Measurements from ENCODE around the gene MS4A14. TPM values are rescaled to one million over a fixed set of nuclear protein-coding genes. Genes with fewer than 3 reads are reported as not detected.
A peak's percentile ranks its signal among the peaks of the same experiment; 100 is the strongest.

The MS4A14 gene
- polyA plus RNA-seq, 2 of the 4 experiments (the other 2 are of a cell fraction): not detected

- Histone ChIP-seq H3K27ac (no peak overlapping the region), H3K4me2 (no peak overlapping the region), H3K4me3 (no peak overlapping the region), H3K4me1 (peaks cover 7% of the 10 kb centered on the region; the same call in 1 of the 3 replicates), H3K9me3 (no peaks in the 10 kb centered on the region)
- CTCF ChIA-PET: no interaction called here
- DNase-seq (ENCODE audit: low read depth in 1 of 2, low spot score in 1 of 2): no peak
- POLR2A ChIA-PET: no interaction called here
- no peak for FAIRE-seq
- 61% methylated on average over 3 of the region's 3 CpGs for WGBS (ENCODE audit: missing lambda C conversion rate)
- TF ChIP-seq RARB (CRISPR knock-in tag; IDR thresholded peaks at IDR 0.05) (no peak), NPAS2 (CRISPR knock-in tag; IDR thresholded peaks at IDR 0.05; ENCODE audit: borderline replicate concordance) (no peak), MAX (IDR thresholded peaks at IDR 0.05) (no peak), TP53 (CRISPR knock-in tag; IDR thresholded peaks at IDR 0.05) (no peak)
- TF ChIP-seq, protein P1, sequence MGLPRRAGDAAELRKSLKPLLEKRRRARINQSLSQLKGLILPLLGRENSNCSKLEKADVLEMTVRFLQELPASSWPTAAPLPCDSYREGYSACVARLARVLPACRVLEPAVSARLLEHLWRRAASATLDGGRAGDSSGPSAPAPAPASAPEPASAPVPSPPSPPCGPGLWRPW (IDR thresholded peaks at IDR 0.05): no peak
- ATAC-seq: no peak
These were observed 20.9 kb upstream of the MS4A14 start for GRCh38 chr11:60375316-60375715.

DNA sequence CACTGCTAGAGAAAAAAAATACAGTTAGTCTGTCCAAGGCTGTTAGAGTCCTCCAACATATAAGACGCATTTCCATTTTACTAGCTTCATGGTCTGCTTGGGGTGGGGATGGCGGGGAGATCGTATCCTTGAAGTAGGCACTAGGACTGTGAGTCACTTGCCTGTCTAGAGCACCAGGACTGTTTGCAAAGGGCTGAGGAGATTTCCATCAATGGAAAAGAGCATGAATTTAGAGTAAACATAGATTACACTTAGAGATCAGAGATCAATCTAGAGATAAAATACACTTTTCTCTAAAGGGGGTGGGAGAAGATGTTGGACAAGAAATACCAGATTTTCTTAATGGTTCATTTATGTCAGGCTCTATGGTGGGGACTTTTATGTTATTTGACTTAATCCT, 19.7 kb upstream of the MS4A14 start:
- FAIRE-seq: no peak
- ATAC-seq: no peak; a peak in 1 of 6 replicates
- H3K4me2 ChIP-seq: peak overlapping the region; percentile 19; the same call in 1 of the 3 replicates
- POLR2A ChIA-PET: no interaction called here
- no peak overlapping the region for H3K4me3 ChIP-seq
- no peak for DNase-seq (ENCODE audit: low read depth in 1 of 2, low spot score in 1 of 2)
- H3K9me3 ChIP-seq: no peaks in the 10 kb centered on the region
- TF ChIP-seq RCOR1 (IDR thresholded peaks at IDR 0.05; ENCODE audit: low read depth, low read length) (no peak), MYC (IDR thresholded peaks at IDR 0.05; ENCODE audit: borderline replicate concordance, low read length) (no peak), CHD4 (IDR thresholded peaks at IDR 0.05; ENCODE audit: borderline replicate concordance) (no peak), HDAC2 (IDR thresholded peaks at IDR 0.05) (no peak), EP300 (IDR thresholded peaks at IDR 0.05) (no peak), NR3C1 (IDR thresholded peaks at IDR 0.05) (no peak), HOXB5 (CRISPR knock-in tag; IDR thresholded peaks at IDR 0.05) (no peak), FOXS1 (CRISPR knock-in tag; IDR thresholded peaks at IDR 0.05) (no peak), TP53 (CRISPR knock-in tag; IDR thresholded peaks at IDR 0.05) (no peak), EHMT2 (IDR thresholded peaks at IDR 0.05; ENCODE audit: low read depth) (no peak)
- TF ChIP-seq, protein P2, sequence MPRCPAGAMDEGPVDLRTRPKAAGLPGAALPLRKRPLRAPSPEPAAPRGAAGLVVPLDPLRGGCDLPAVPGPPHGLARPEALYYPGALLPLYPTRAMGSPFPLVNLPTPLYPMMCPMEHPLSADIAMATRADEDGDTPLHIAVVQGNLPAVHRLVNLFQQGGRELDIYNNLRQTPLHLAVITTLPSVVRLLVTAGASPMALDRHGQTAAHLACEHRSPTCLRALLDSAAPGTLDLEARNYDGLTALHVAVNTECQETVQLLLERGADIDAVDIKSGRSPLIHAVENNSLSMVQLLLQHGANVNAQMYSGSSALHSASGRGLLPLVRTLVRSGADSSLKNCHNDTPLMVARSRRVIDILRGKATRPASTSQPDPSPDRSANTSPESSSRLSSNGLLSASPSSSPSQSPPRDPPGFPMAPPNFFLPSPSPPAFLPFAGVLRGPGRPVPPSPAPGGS (IDR thresholded peaks at IDR 0.05): no peak
- CTCF ChIA-PET: interaction anchor here (0.7 kb wide), 1 partner anchor 242 kb away, joined by 3 read pairs; no protein-coding TSS in a partner anchor
- no peak overlapping the region for H3K27ac ChIP-seq
- no peaks in the 10 kb centered on the region for H3K4me1 ChIP-seq
- 9% methylated on average over 3 of the region's 3 CpGs for WGBS (ENCODE audit: missing lambda C conversion rate)

DNA sequence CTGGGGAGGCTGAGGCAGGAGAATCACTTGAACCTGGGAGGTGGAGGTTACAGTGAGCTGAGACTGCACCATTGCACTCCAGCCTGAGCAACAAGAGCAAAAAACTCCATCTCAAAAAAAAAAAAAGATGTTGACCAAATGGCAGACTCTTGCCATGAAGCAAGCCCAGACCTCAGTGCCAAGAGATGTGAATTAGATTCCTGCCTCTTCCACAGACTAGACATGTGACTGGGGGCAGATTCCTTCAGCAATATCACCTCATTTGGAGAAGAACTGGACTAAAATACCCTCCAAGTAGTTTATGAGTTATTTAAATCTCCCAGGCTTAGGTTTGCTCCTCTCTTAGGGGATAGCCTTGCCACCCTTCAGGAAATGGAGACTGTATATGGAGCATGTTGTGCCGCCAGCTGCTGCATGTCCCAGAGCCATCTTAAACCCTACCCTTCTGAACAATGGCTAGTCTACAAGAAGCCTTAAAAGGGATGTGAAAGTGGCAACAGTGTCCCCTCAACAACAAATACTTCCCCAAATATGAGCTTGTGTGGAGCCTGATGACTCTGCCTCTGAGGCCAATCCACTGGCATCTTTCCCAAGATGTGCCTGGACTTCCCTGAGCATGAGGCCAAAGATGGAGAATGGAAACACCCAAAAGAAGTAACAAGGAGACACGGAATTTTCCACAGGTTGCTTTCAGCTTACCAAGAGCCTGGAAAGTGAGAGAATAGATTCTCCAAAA, 18.7 kb upstream of the MS4A14 start:
- DNase-seq (ENCODE audit: low read depth in 1 of 2, low spot score in 1 of 2): no peak
- ATAC-seq: no peak
- ChIA-PET CTCF (interaction anchor here (0.7 kb wide), 1 partner anchor 241 kb away, joined by 3 read pairs; no protein-coding TSS in a partner anchor), POLR2A (no interaction called here)
- TF ChIP-seq HOXB5 (CRISPR knock-in tag; IDR thresholded peaks at IDR 0.05) (no peak), NFE2L2 (conservative IDR thresholded peaks at IDR 0.05; ENCODE audit: low read length) (no peak), KDM5A (IDR thresholded peaks at IDR 0.05) (no peak), HDAC2 (IDR thresholded peaks at IDR 0.05) (no peak), MYC (IDR thresholded peaks at IDR 0.05; ENCODE audit: borderline replicate concordance, low read length) (no peak), RARB (CRISPR knock-in tag; IDR thresholded peaks at IDR 0.05) (no peak), NR3C1 (IDR thresholded peaks at IDR 0.05) (no peak), ZNF302 (CRISPR knock-in tag; IDR thresholded peaks at IDR 0.05) (no peak)
- TF ChIP-seq, protein P3, sequence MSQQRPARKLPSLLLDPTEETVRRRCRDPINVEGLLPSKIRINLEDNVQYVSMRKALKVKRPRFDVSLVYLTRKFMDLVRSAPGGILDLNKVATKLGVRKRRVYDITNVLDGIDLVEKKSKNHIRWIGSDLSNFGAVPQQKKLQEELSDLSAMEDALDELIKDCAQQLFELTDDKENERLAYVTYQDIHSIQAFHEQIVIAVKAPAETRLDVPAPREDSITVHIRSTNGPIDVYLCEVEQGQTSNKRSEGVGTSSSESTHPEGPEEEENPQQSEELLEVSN (IDR thresholded peaks at IDR 0.05; ENCODE audit: borderline replicate concordance, low read depth): no peak
- Histone ChIP-seq H3K4me1 (no peaks in the 10 kb centered on the region), H3K4me3 (no peak overlapping the region), H3K9me3 (no peaks in the 10 kb centered on the region), H3K4me2 (no peak overlapping the region), H3K27ac (no peak overlapping the region)
- 15% methylated on average over 2 of the region's 2 CpGs for WGBS (ENCODE audit: missing lambda C conversion rate)
- FAIRE-seq: no peak

All from A549 (cell line).